K562 (cell line): ENCODE data around the gene DAPK3. TPM values are rescaled to one million over a fixed set of nuclear protein-coding genes. Genes with fewer than 3 reads are reported as not detected.

ENCODE experiments used
- CEBPB ChIP-seq: fragments of 450-650 bp; IDR thresholded peaks from 2 replicates; pipeline ENCODE4 v1.6.1; 2016; ENCODE audit warnings: missing genetic modification characterization, missing compliant biosample characterization
- CGGBP1 ChIP-seq: fragments of 250-450 bp; sonication (Bioruptor Pico); IDR thresholded peaks from 2 replicates; pipeline ENCODE4 v1.9.0; 2021; ENCODE audit warnings: mild to moderate bottlenecking
- CREBBP ChIP-seq: IDR thresholded peaks from one replicate; pipeline ENCODE4 v1.6.1; 2012; ENCODE audit warnings: low read depth, mild to moderate bottlenecking, control low read depth, inconsistent platforms, low read length
- EP300 ChIP-seq: IDR thresholded peaks from 2 replicates; pipeline ENCODE4 v1.6.1; 2012; ENCODE audit warnings: low read length, improper control_type of control experiment
- FOXM1 ChIP-seq, 2 experiments: fragments of 450-650 bp in 1 of 2; sonication (generic) in 1 of 2; formaldehyde crosslinking in 1 of 2; IDR thresholded peaks; 2 replicates each; pipeline versions ENCODE4 v1.6.1 to v1.9.0; 2017 to 2022; ENCODE audit warnings: low read depth in 2 of 2, mild to moderate bottlenecking in 2 of 2, missing genetic modification reagents in 1 of 2, moderate library complexity in 1 of 2
- FUS ChIP-seq: fragments of 200-400 bp; formaldehyde crosslinking; optimal IDR thresholded peaks from 2 replicates; pipeline ENCODE3; 2017; ENCODE audit warnings: low read depth, low read length
- ID3 ChIP-seq, 2 experiments: fragments of 250-450 bp in 1 of 2; fragments of 450-650 bp in 1 of 2; sonication (Bioruptor Pico) in 1 of 2; IDR thresholded peaks; 2 replicates each; pipeline versions ENCODE4 v1.6.1 to v1.8.0; 2016 to 2021; ENCODE audit warnings: mild to moderate bottlenecking in 2 of 2, moderate library complexity in 2 of 2, missing compliant biosample characterization in 1 of 2, missing genetic modification characterization in 1 of 2
- KAT7 ChIP-seq: sonication (generic); formaldehyde crosslinking; IDR thresholded peaks from 2 replicates; pipeline ENCODE4 v1.8.0; 2022; ENCODE audit warnings: missing genetic modification reagents, mild to moderate bottlenecking, borderline replicate concordance
- LCOR ChIP-seq: sonication (generic); formaldehyde crosslinking; IDR thresholded peaks from 2 replicates; pipeline ENCODE4 v1.8.0; 2022; ENCODE audit warnings: mild to moderate bottlenecking, missing genetic modification reagents
- NFE2L1 ChIP-seq: fragments of 450-650 bp; IDR thresholded peaks from 2 replicates; pipeline ENCODE4 v1.6.1; 2016; ENCODE audit warnings: missing genetic modification characterization, low read depth, mild to moderate bottlenecking, missing compliant biosample characterization, moderate library complexity, borderline replicate concordance
- PHF8 ChIP-seq: fragments of 200-600 bp; sonication (generic); IDR thresholded peaks from 2 replicates; pipeline ENCODE4 v1.6.1; 2012; ENCODE audit warnings: mixed run types, mild to moderate bottlenecking, inconsistent platforms, low read length, moderate library complexity, borderline replicate concordance
- PML ChIP-seq: IDR thresholded peaks from 2 replicates; pipeline ENCODE4 v1.6.1; 2012; ENCODE audit warnings: low read length, inconsistent platforms
- SAFB ChIP-seq: fragments of 200-400 bp; formaldehyde crosslinking; IDR thresholded peaks from 2 replicates; pipeline ENCODE4 v1.6.1; 2017; ENCODE audit warnings: low read depth, low read length, borderline replicate concordance
- SIN3B ChIP-seq: fragments of 450-650 bp; IDR thresholded peaks from 2 replicates; pipeline ENCODE4 v1.6.1; 2017; ENCODE audit warnings: low read depth, mild to moderate bottlenecking, moderate library complexity
- SP1 ChIP-seq: sonication (generic); formaldehyde crosslinking; IDR thresholded peaks from 2 replicates; pipeline ENCODE4 v1.8.1; 2022; ENCODE audit warnings: mild to moderate bottlenecking, missing genetic modification reagents
- STAG1 ChIP-seq: sonication (generic); formaldehyde crosslinking; IDR thresholded peaks from 2 replicates; pipeline ENCODE4 v1.5.0; 2020; ENCODE audit warnings: missing genetic modification reagents, borderline replicate concordance
- TAF15 ChIP-seq: fragments of 200-400 bp; formaldehyde crosslinking; IDR thresholded peaks from 2 replicates; pipeline ENCODE4 v1.6.1; 2017; ENCODE audit warnings: mild to moderate bottlenecking, low read depth, low read length, moderate library complexity
- TAF9B ChIP-seq: fragments of 450-650 bp; IDR thresholded peaks from 2 replicates; pipeline ENCODE4 v1.6.1; 2018; ENCODE audit warnings: mild to moderate bottlenecking; ENCODE audit not compliant: partially characterized antibody
- TCF15 ChIP-seq: fragments of 250-450 bp; sonication (Bioruptor Pico); IDR thresholded peaks from 2 replicates; pipeline ENCODE4 v1.8.0; 2022; ENCODE audit warnings: moderate library complexity, mild to moderate bottlenecking, inconsistent platforms
- ZBTB1 ChIP-seq: sonication (generic); formaldehyde crosslinking; IDR thresholded peaks from 2 replicates; pipeline ENCODE4 v1.8.1; 2023; ENCODE audit warnings: missing genetic modification reagents, low read depth, mild to moderate bottlenecking, borderline replicate concordance
- ZNF408 ChIP-seq: fragments of 250-450 bp; sonication (Bioruptor Pico); IDR thresholded peaks from 2 replicates; pipeline ENCODE4 v1.4.0; 2020; ENCODE audit warnings: low read depth, mild to moderate bottlenecking, moderate library complexity
- ZNF639 ChIP-seq, 2 experiments: fragments of 200-800 bp in 1 of 2; sonication (Bioruptor generic) in 1 of 2; sonication (generic) in 1 of 2; formaldehyde crosslinking in 1 of 2; IDR thresholded peaks in 1 of 2; conservative IDR thresholded peaks in 1 of 2; 2 replicates each; pipeline versions ENCODE4 v1.5.0 to v1.6.1; 2016 to 2020; ENCODE audit warnings: missing compliant biosample characterization in 1 of 2, missing genetic modification characterization in 1 of 2, missing genetic modification reagents in 1 of 2
- ZNF655 ChIP-seq: fragments of 250-450 bp; sonication (Bioruptor Pico); IDR thresholded peaks from 2 replicates; pipeline ENCODE4 v1.5.0; 2021
- polyA plus RNA-seq, 8 experiments: library from polyadenylated mRNA; depleted of rRNA in 4 of 8; stranded (reverse) in 5 of 8; unstranded in 3 of 8; fragments of >200 nt; fragmentation: Nextera tagmentation in 2 of 8; fragmentation: Illumina TruSeq in 1 of 8; extraction: Ambion mirVana in 2 of 8; extraction: Trizol in 1 of 8; gene quantifications; 2 replicates each; pipeline versions ENCODE4 v1.2.1 to v1.2.3, GENCODE V29; 2011 to 2014; ENCODE audit warnings: inconsistent platforms in 1 of 8, missing spikeins in 1 of 8
- total RNA-seq, 7 experiments: library from RNA; depleted of rRNA in 6 of 7; stranded (reverse); fragments of >200 nt in 6 of 7; fragmentation: Illumina TruSeq in 2 of 7; extraction: Trizol in 2 of 7; gene quantifications; 2 replicates each; pipeline versions ENCODE4 v1.2.1 to v1.2.3, GENCODE V29; 2011 to 2021; ENCODE audit warnings: low replicate concordance in 1 of 7

DAPK3 gene
- total and polyA plus RNA-seq, 9 of the 15 experiments (the other 6 are each of a cell fraction or from before 2014, with no cell fraction given), result 0.14 to 63.4 (median 25.0) TPM

- TF ChIP-seq TAF9B (peak; percentile 99), ZNF639 (CRISPR knock-in tag; conservative IDR thresholded peaks at IDR 0.05 in 1 of 2, IDR thresholded peaks at IDR 0.05 in 1 of 2) (peak in 1 of 2 experiments; percentile 71; a peak in 1 of 4 replicates), CEBPB (tag) (no peak), ZNF408 (CRISPR knock-in tag) (no peak), NFE2L1 (no peak), SP1 (CRISPR knock-in tag) (peak; percentile 90), TAF15 (no peak), ID3 (CRISPR knock-in tag; IDR thresholded peaks at IDR 0.05) (no peak), ID3 (tag; IDR thresholded peaks at IDR 0.05) (peak; percentile 77), STAG1 (CRISPR knock-in tag) (peak; percentile 49; the same call in 1 of the 2 replicates), KAT7 (peak; percentile 82; the same call in 1 of the 2 replicates), TCF15 (no peak), EP300 (no peak), FOXM1 (IDR thresholded peaks at IDR 0.05; ENCODE audit: low read depth) (no peak), FOXM1 (CRISPR knock-in tag; IDR thresholded peaks at IDR 0.05; ENCODE audit: low read depth) (peak; percentile 86; the same call in 1 of the 2 replicates), ZNF655 (CRISPR knock-in tag) (no peak), PHF8 (peak; percentile 99), FUS (peak; percentile 63), SAFB (0 out of 2 replicates have a peak, but pooled peaks have one; percentile 42), PML (peak; percentile 95), SIN3B (peak; percentile 76), CREBBP (no peak), CGGBP1 (CRISPR knock-in tag) (peak; percentile 60; the same call in 1 of the 2 replicates), ZBTB1 (CRISPR knock-in tag) (0 out of 2 replicates have a peak, but pooled peaks have one; percentile 68), LCOR (CRISPR knock-in tag) (peak; percentile 69)
These were observed 14.2 kb upstream of the DAPK3 start, which contains the start of gene EEF2 (continued) for GRCh38 chr19:3984908-3985642.
